ENCODE measurements around the gene FOXO3B. TPM values are rescaled to one million over a fixed set of nuclear protein-coding genes. Genes with fewer than 3 reads are reported as not detected.
A peak's percentile ranks its signal among the peaks of the same experiment; 100 is the strongest.
"Not testable (repeated sequence)": the region's sequence is repeated elsewhere in the genome, so short reads cannot be mapped to it uniquely, and the experiment has no call there.

FOXO3B gene
- total and polyA plus RNA-seq, 2 donors (not counting 3 experiments of a cell fraction or from before 2014, with no cell fraction given) = 7.2 to 9.1 TPM

GRCh38 chr17:18666326-18666725 is 15.8 kb downstream of the FOXO3B start:
- CTCF ChIA-PET; DNase-seq (ENCODE audit: low read depth, low spot score); H3K9ac ChIP-seq (replicated peaks; ENCODE audit: extremely low read depth, insufficient read depth, low read length); H3K36me3 ChIP-seq (ENCODE audit: control insufficient read depth in 2 of 2, extremely low read depth in 1 of 2, insufficient read depth in 2 of 2, low read length in 2 of 2); H3K9me3 ChIP-seq (replicated peaks; ENCODE audit: control insufficient read depth, insufficient read depth, low read length); FAIRE-seq; POLR2A ChIA-PET; dilution Hi-C loops (cut with MboI; ENCODE audit: extremely low pct_ligation_motif_present, low sequenced_read_pairs); H3K27me3 ChIP-seq (ENCODE audit: control insufficient read depth in 2 of 2, insufficient read depth in 2 of 2, low read length in 2 of 2); H3K79me2 ChIP-seq (ENCODE audit: control insufficient read depth, insufficient read depth, low read length); H4K20me1 ChIP-seq (replicated peaks; ENCODE audit: control insufficient read depth, extremely low read depth, insufficient read depth, low read length); H3K4me3 ChIP-seq (replicated peaks in 1 of 3; ENCODE audit: insufficient read depth in 1 of 3, low read depth in 1 of 3, low read length in 3 of 3); H2AFZ ChIP-seq (ENCODE audit: low read depth, low read length); BruUV-seq (replicated peaks); H3K27ac ChIP-seq (ENCODE audit: insufficient read depth, low read depth, low read length); H3K4me2 ChIP-seq (ENCODE audit: insufficient read depth, low read length); H3K4me1 ChIP-seq (ENCODE audit: control insufficient read depth, extremely low read depth, insufficient read depth, low read length); intact Hi-C loops (cut with micrococcal nuclease); H3K9me1 ChIP-seq (replicated peaks; ENCODE audit: control insufficient read depth, extremely low read depth, insufficient read depth, low read length): not testable (repeated sequence)

DNA sequence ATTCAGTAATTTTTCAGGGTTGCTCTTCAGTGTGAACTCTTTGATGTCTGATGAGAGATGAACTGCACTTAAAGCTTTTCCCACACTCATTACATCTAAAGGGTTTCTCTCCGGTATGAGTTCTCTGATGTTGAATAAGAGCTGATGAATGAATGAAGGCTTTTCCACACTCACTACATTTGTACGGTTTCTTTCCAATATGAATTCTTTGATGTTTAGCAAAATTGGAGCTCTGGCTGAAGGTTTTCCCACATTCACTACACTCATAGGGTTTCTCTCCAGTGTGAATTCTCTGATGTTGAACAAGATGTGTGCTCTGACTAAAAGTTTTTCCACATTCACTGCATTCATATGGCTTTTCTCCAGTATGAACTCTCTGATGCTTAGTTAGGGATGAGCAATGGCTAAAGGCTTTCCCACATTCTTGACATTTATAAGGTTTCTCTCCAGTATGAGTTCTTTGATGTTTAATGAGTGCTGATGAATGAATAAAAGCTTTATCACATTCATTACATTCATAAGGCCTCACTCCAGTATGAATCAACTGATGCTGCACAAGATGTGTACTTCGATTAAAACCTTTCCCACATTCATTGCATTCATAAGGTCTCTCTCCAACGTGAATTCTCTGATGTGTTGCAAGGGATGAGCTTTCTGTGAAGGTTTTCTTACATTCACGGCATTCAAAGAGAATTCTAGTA is 20.0 kb downstream of the FOXO3B start:
- H3K4me2 ChIP-seq (ENCODE audit: insufficient read depth, low read length); H3K9me1 ChIP-seq (replicated peaks; ENCODE audit: control insufficient read depth, extremely low read depth, insufficient read depth, low read length); H2AFZ ChIP-seq (ENCODE audit: low read depth, low read length); H3K36me3 ChIP-seq (ENCODE audit: control insufficient read depth in 2 of 2, extremely low read depth in 1 of 2, insufficient read depth in 2 of 2, low read length in 2 of 2); intact Hi-C loops (cut with micrococcal nuclease); CTCF ChIA-PET; H3K79me2 ChIP-seq (ENCODE audit: control insufficient read depth, insufficient read depth, low read length); H4K20me1 ChIP-seq (replicated peaks; ENCODE audit: control insufficient read depth, extremely low read depth, insufficient read depth, low read length); H3K4me1 ChIP-seq (ENCODE audit: control insufficient read depth, extremely low read depth, insufficient read depth, low read length); H3K27me3 ChIP-seq (ENCODE audit: control insufficient read depth in 2 of 2, insufficient read depth in 2 of 2, low read length in 2 of 2); BruUV-seq (replicated peaks); H3K9me3 ChIP-seq (replicated peaks; ENCODE audit: control insufficient read depth, insufficient read depth, low read length); POLR2A ChIA-PET; H3K27ac ChIP-seq (ENCODE audit: insufficient read depth, low read depth, low read length); DNase-seq (ENCODE audit: low read depth, low spot score); H3K4me3 ChIP-seq (replicated peaks in 1 of 3; ENCODE audit: insufficient read depth in 1 of 3, low read depth in 1 of 3, low read length in 3 of 3); H3K9ac ChIP-seq (replicated peaks; ENCODE audit: extremely low read depth, insufficient read depth, low read length); dilution Hi-C loops (cut with MboI; ENCODE audit: extremely low pct_ligation_motif_present, low sequenced_read_pairs): not testable (repeated sequence)
- FAIRE-seq = peak; percentile 12

DNA sequence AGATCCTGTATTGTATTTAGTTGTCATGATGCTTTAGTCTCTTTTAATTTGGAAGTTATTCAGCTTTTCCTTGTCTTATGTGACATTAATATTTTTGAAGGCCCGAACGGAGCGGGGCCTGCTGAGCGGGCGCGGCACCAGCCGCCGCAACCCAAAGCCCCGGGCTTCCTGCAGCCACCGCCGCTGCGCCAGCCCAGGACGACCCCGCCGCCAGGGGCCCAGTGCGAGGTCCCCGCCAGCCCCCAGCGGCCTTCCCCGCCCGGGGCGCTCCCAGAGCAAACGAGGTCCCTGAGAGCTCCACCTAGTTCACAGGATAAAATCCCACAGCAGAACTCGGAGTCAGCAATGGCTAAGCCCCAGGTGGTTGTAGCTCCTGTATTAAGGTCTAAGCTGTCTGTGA is 32.0 kb downstream of the FOXO3B start:
- H2AFZ ChIP-seq (ENCODE audit: low read depth, low read length); intact Hi-C loops (cut with micrococcal nuclease); H3K4me2 ChIP-seq (ENCODE audit: insufficient read depth, low read length); dilution Hi-C loops (cut with MboI; ENCODE audit: extremely low pct_ligation_motif_present, low sequenced_read_pairs); H3K27me3 ChIP-seq (ENCODE audit: control insufficient read depth in 2 of 2, insufficient read depth in 2 of 2, low read length in 2 of 2); H3K36me3 ChIP-seq (ENCODE audit: control insufficient read depth in 2 of 2, extremely low read depth in 1 of 2, insufficient read depth in 2 of 2, low read length in 2 of 2); H3K4me1 ChIP-seq (ENCODE audit: control insufficient read depth, extremely low read depth, insufficient read depth, low read length); BruUV-seq (replicated peaks); H4K20me1 ChIP-seq (replicated peaks; ENCODE audit: control insufficient read depth, extremely low read depth, insufficient read depth, low read length); POLR2A ChIA-PET; H3K9me1 ChIP-seq (replicated peaks; ENCODE audit: control insufficient read depth, extremely low read depth, insufficient read depth, low read length); DNase-seq (ENCODE audit: low read depth, low spot score); H3K27ac ChIP-seq (ENCODE audit: insufficient read depth, low read depth, low read length); FAIRE-seq; H3K79me2 ChIP-seq (ENCODE audit: control insufficient read depth, insufficient read depth, low read length); CTCF ChIA-PET; H3K4me3 ChIP-seq (replicated peaks in 1 of 3; ENCODE audit: insufficient read depth in 1 of 3, low read depth in 1 of 3, low read length in 3 of 3); H3K9me3 ChIP-seq (replicated peaks; ENCODE audit: control insufficient read depth, insufficient read depth, low read length); H3K9ac ChIP-seq (replicated peaks; ENCODE audit: extremely low read depth, insufficient read depth, low read length): not testable (repeated sequence)

DNA sequence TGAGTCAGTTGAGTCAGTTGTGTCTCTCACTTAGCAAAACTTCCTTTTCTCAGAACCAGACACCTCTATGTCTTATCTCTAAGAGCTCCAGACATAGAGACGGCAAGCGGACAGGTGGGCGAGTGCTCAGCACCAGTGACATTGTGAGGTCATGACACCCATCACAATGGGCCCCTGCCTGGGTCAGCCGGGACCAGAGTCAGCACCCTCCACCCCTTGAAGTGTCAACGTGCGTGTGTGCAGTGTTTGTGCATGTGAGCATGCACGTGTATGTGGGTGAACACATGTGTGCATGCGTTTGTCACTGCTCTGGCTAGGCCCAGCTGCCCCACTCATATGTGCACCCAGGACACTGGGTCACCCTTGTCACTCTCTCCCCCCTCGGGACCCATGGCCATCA is 37.8 kb downstream of the FOXO3B start, which contains the start of gene TBC1D28:
Gene TBC1D28, minus strand, starts transcription at position 101 of the 400 bp plus-strand sequence. CDS start 3,039 bp downstream, outside the sequence.
- H4K20me1 ChIP-seq (replicated peaks; ENCODE audit: control insufficient read depth, extremely low read depth, insufficient read depth, low read length); H3K4me2 ChIP-seq (ENCODE audit: insufficient read depth, low read length); intact Hi-C loops (cut with micrococcal nuclease); H3K9ac ChIP-seq (replicated peaks; ENCODE audit: extremely low read depth, insufficient read depth, low read length); dilution Hi-C loops (cut with MboI; ENCODE audit: extremely low pct_ligation_motif_present, low sequenced_read_pairs); H3K27me3 ChIP-seq (ENCODE audit: control insufficient read depth in 2 of 2, insufficient read depth in 2 of 2, low read length in 2 of 2); H2AFZ ChIP-seq (ENCODE audit: low read depth, low read length); CTCF ChIA-PET; H3K36me3 ChIP-seq (ENCODE audit: control insufficient read depth in 2 of 2, extremely low read depth in 1 of 2, insufficient read depth in 2 of 2, low read length in 2 of 2); H3K4me3 ChIP-seq (replicated peaks in 1 of 3; ENCODE audit: insufficient read depth in 1 of 3, low read depth in 1 of 3, low read length in 3 of 3); H3K9me1 ChIP-seq (replicated peaks; ENCODE audit: control insufficient read depth, extremely low read depth, insufficient read depth, low read length); FAIRE-seq; DNase-seq (ENCODE audit: low read depth, low spot score); H3K9me3 ChIP-seq (replicated peaks; ENCODE audit: control insufficient read depth, insufficient read depth, low read length); H3K4me1 ChIP-seq (ENCODE audit: control insufficient read depth, extremely low read depth, insufficient read depth, low read length); POLR2A ChIA-PET; H3K27ac ChIP-seq (ENCODE audit: insufficient read depth, low read depth, low read length); BruUV-seq (replicated peaks); H3K79me2 ChIP-seq (ENCODE audit: control insufficient read depth, insufficient read depth, low read length): not testable (repeated sequence)

All from endothelial cell of umbilical vein (primary cell).